ENCODE results near the gene ADAMTSL1.

Gene ADAMTSL1

GRCh38 chr9:18905028-18905882 is 431.3 kb downstream of the ADAMTSL1 start:
- DNase-seq = no peak

- no peak for DNase-seq
Observed at GRCh38 chr9:18905883-18906629, 432.1 kb downstream of the ADAMTSL1 start.

- DNase-seq = no peak
Observed at GRCh38 chr9:18906656-18907395, 432.9 kb downstream of the ADAMTSL1 start.

- no peak for DNase-seq
Observed at GRCh38 chr9:18907927-18908625, 434.1 kb downstream of the ADAMTSL1 start.

- no peak for DNase-seq
Observed at GRCh38 chr9:18909140-18910018, 435.4 kb downstream of the ADAMTSL1 start.

- no peak for DNase-seq
Observed at GRCh38 chr9:18910435-18910834, 436.5 kb downstream of the ADAMTSL1 start.

- DNase-seq = peak in 2 of 58 donors; percentile 4 to 5
Observed at GRCh38 chr9:18910916-18911315, 437.0 kb downstream of the ADAMTSL1 start.

GRCh38 chr9:18911714-18912342 is 437.9 kb downstream of the ADAMTSL1 start:
- DNase-seq = no peak

- no peak for DNase-seq
Observed at GRCh38 chr9:18920141-18921084, 446.5 kb downstream of the ADAMTSL1 start.

- no peak for DNase-seq
Observed at GRCh38 chr9:18921366-18922075, 447.6 kb downstream of the ADAMTSL1 start.

GRCh38 chr9:18922161-18922885 is 448.4 kb downstream of the ADAMTSL1 start:
- no peak for DNase-seq

- no peak for DNase-seq
Observed at GRCh38 chr9:18923167-18923566, 449.2 kb downstream of the ADAMTSL1 start.

GRCh38 chr9:18923671-18924430 is 449.9 kb downstream of the ADAMTSL1 start:
- no peak for DNase-seq

- DNase-seq = no peak
Observed at GRCh38 chr9:18925880-18926279, 451.9 kb downstream of the ADAMTSL1 start.

GRCh38 chr9:18926513-18926912 is 452.6 kb downstream of the ADAMTSL1 start:
- no peak for DNase-seq

- DNase-seq = no peak
Observed at GRCh38 chr9:18928711-18929110, 454.8 kb downstream of the ADAMTSL1 start.

All from anterior cingulate cortex (tissue), 58 donors.